Activated naive CD8-positive, alpha-beta T cell treated with anti-CD3 and anti-CD28 coated beads, Interleukin-2, amount 50 U/mL, for 16 hours (primary cell): ENCODE measurements around the gene KLK3.

ENCODE experiments used
- DNase-seq: peaks from one replicate; pipeline ENCODE4 v3.0.0-alpha.2; 2020; ENCODE audit warnings: low read depth, low spot score

KLK3 gene

GRCh38 chr19:50831026-50831396, 23.7 kb upstream of the KLK3 start:
- no peak for DNase-seq

- DNase-seq: no peak
These were observed 22.0 kb upstream of the KLK3 start for GRCh38 chr19:50832666-50833065.

- DNase-seq: no peak
These were observed 21.5 kb upstream of the KLK3 start, which contains the start of gene KLK15 for GRCh38 chr19:50833117-50833801. Gene KLK15 (minus strand): TSS chr19:50833574. CDS start chr19:50831492, 2,082 bp downstream.

- no peak for DNase-seq
These were observed 20.9 kb upstream of the KLK3 start for GRCh38 chr19:50833802-50834167.

GRCh38 chr19:50835103-50835784, 19.5 kb upstream of the KLK3 start:
- DNase-seq: no peak

GRCh38 chr19:50835785-50836542, 18.8 kb upstream of the KLK3 start:
- peak; percentile 29 for DNase-seq

GRCh38 chr19:50836543-50837195, 18.0 kb upstream of the KLK3 start:
- DNase-seq: no peak

- no peak for DNase-seq
These were observed 17.4 kb upstream of the KLK3 start for GRCh38 chr19:50837300-50837699.

- no peak for DNase-seq
These were observed 16.5 kb upstream of the KLK3 start for GRCh38 chr19:50838239-50838638.

GRCh38 chr19:50839712-50840655, 14.7 kb upstream of the KLK3 start:
- no peak for DNase-seq

- DNase-seq: no peak
These were observed 12.6 kb upstream of the KLK3 start for GRCh38 chr19:50842130-50842529.

- no peak for DNase-seq
These were observed 11.5 kb upstream of the KLK3 start for GRCh38 chr19:50843205-50843604.

- no peak for DNase-seq
These were observed 11.0 kb upstream of the KLK3 start for GRCh38 chr19:50843701-50844221.

GRCh38 chr19:50844296-50844935, 10.3 kb upstream of the KLK3 start:
- no peak for DNase-seq

GRCh38 chr19:50850738-50851137, 4.0 kb upstream of the KLK3 start:
- no peak for DNase-seq

- no peak for DNase-seq
These were observed 3.1 kb upstream of the KLK3 start for GRCh38 chr19:50851620-50852019.

- DNase-seq: no peak
These were observed 2.7 kb downstream of the KLK3 start for GRCh38 chr19:50857366-50857765.

- DNase-seq: no peak
These were observed 4.2 kb downstream of the KLK3 start for GRCh38 chr19:50858886-50859285.

- DNase-seq: no peak
These were observed 5.1 kb downstream of the KLK3 start for GRCh38 chr19:50859849-50860248.

GRCh38 chr19:50861010-50861409, 6.3 kb downstream of the KLK3 start:
- DNase-seq: no peak
